RWPE2 (cell line): Measurements from ENCODE around the gene FTO.
A peak's percentile ranks its signal among the peaks of the same experiment; 100 is the strongest.

Experiments used
- ATAC-seq: fragments of 200-7000 bp; cut with Tn5 transposase; 3 replicates; pipeline ENCODE4 v1.9.1; 2021; ENCODE audit warnings: low read depth
- DNase-seq: peaks from one replicate; pipeline ENCODE4 v3.0.0-alpha.2; 2020; ENCODE audit warnings: low spot score
- H3K27ac ChIP-seq: fragments of 450-650 bp; 2 replicates; pipeline ENCODE4 v1.5.1; 2017; ENCODE audit warnings: mild to moderate bottlenecking; ENCODE audit not compliant: poor library complexity, severe bottlenecking
- H3K27me3 ChIP-seq: fragments of 250-450 bp; sonication (Bioruptor Pico); 2 replicates; pipeline ENCODE4 v1.5.1; 2021; ENCODE audit warnings: mild to moderate bottlenecking, moderate library complexity; ENCODE audit not compliant: insufficient read depth, poor library complexity, severe bottlenecking
- H3K36me3 ChIP-seq: fragments of 250-450 bp; sonication (Bioruptor Pico); 2 replicates; pipeline ENCODE4 v1.5.1; 2020; ENCODE audit warnings: low read depth, mild to moderate bottlenecking, moderate library complexity
- H3K4me1 ChIP-seq: fragments of 250-450 bp; sonication (Bioruptor Pico); 2 replicates; pipeline ENCODE4 v1.5.1; 2021; ENCODE audit warnings: mild to moderate bottlenecking, moderate library complexity; ENCODE audit not compliant: insufficient read depth, poor library complexity, severe bottlenecking
- H3K4me3 ChIP-seq: fragments of 250-450 bp; sonication (Bioruptor Pico); 2 replicates; pipeline ENCODE4 v1.5.1; 2021; ENCODE audit warnings: mild to moderate bottlenecking, moderate library complexity; ENCODE audit not compliant: severe bottlenecking
- H3K9me3 ChIP-seq: fragments of 250-450 bp; sonication (Bioruptor Pico); 2 replicates; pipeline ENCODE4 v1.5.1; 2021; ENCODE audit warnings: mild to moderate bottlenecking, moderate library complexity; ENCODE audit not compliant: severe bottlenecking
- TF ChIP-seq, protein P1 (sequence below): fragments of 450-650 bp; IDR thresholded peaks from one replicate; pipeline ENCODE4 v1.5.1; 2017; ENCODE audit warnings: mild to moderate bottlenecking, moderate library complexity; ENCODE audit not compliant: poor library complexity, severe bottlenecking

FTO gene

DNA sequence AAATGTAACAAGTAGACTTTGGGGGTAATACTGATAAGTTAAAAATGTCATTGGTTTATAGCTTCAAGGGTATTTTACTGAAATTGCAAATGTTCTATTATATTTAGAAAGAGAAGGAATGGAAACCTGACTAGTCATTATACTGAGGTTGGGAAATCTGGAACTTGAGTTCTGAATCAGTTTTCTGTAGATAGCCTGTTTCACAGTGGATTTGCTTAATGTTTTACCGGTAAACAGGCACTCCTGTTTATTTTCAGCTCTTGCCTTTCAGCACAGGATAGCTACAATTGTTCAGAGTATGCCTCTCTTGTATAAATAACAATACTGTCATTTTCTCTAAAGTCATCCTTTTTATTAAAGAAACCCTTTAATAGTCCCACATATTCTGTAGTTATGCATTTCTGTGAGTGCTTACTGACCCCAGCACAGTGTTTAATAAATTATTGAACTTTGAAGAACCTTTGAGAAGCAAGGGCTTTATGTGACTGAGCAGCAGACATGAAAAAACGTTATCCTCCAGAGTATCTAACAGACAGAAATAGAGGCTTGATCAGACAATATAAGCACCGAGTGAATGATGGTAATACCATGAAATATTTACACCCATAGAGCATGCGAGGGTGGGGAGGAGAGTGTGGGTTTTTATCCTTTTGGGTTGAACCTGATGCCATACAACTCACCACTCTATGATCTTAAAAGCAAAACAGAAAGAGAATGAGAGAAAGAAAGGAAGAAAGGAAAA lies 58.2 kb downstream of the FTO start:
- DNase-seq (no peak), ATAC-seq (no peak)
- TF ChIP-seq, protein P1, sequence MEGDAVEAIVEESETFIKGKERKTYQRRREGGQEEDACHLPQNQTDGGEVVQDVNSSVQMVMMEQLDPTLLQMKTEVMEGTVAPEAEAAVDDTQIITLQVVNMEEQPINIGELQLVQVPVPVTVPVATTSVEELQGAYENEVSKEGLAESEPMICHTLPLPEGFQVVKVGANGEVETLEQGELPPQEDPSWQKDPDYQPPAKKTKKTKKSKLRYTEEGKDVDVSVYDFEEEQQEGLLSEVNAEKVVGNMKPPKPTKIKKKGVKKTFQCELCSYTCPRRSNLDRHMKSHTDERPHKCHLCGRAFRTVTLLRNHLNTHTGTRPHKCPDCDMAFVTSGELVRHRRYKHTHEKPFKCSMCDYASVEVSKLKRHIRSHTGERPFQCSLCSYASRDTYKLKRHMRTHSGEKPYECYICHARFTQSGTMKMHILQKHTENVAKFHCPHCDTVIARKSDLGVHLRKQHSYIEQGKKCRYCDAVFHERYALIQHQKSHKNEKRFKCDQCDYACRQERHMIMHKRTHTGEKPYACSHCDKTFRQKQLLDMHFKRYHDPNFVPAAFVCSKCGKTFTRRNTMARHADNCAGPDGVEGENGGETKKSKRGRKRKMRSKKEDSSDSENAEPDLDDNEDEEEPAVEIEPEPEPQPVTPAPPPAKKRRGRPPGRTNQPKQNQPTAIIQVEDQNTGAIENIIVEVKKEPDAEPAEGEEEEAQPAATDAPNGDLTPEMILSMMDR = no peak
- Histone ChIP-seq H3K27me3 (no peaks in the 10 kb centered on the region), H3K36me3 (no peaks in the 10 kb centered on the region), H3K4me1 (peaks cover 9% of the 10 kb centered on the region), H3K4me3 (no peak overlapping the region), H3K27ac (no peak overlapping the region), H3K9me3 (no peaks in the 10 kb centered on the region)

DNA sequence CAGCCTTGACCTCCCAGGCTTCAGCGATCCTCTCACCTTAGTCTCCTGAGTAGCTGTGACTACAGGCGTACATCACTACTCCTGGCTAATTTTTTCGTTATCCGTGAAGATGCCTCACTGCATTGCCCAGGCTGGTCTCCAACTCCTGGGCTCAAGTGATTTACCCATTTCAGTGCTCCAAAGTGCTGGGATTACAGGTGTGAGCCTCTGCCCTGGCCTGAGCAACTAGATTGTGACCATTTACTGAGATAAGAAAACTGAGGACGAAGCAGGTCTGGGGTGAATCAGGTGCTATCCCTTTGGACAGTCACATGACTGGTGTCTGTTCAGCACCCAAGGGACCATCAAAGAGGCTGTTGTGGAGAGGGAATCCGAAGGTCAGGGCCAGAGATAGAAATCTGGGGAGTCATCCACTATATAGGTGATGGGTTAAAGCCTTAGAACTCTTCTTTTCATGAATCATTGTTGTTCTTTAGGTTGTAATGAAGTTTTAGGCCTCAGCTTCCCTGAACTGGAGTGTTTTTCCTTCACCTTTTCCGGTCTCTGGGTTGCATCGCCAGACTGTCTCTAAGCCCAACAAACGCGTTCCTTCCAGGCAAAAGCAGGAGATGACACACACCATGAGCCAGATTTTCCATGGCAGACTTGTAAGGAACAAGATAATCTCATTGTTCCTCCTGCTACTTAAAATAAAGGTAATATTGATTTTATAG lies 62.5 kb downstream of the FTO start:
- Histone ChIP-seq H3K9me3 (no peaks in the 10 kb centered on the region), H3K4me1 (peaks cover 44% of the 10 kb centered on the region), H3K4me3 (no peak overlapping the region), H3K36me3 (no peaks in the 10 kb centered on the region), H3K27me3 (no peaks in the 10 kb centered on the region), H3K27ac (peak overlapping the region; percentile 85)
- ATAC-seq (no peak), DNase-seq (no peak)
- TF ChIP-seq, protein P1 = no peak

DNA sequence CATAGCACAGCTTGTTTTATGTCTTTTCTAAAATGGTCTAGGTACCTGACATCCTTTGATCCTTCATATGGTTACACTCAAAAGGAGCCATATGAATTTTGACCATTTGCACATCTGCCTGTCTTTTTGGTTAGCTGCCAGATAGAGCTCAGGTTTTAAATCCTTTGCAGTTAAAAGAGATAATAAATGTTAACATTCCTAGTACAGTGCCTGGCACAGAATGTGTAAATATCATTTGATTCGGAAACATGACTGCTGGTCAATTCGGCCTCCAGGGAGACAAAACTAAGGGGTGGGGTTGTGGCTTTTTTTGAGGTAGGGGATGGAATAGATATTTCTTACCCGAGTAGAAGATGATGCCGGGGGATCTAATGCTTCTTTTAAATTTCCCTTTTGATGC lies 64.2 kb downstream of the FTO start:
- Histone ChIP-seq H3K4me3 (no peak overlapping the region), H3K27ac (peak overlapping the region; percentile 85), H3K27me3 (no peaks in the 10 kb centered on the region), H3K4me1 (peaks cover 44% of the 10 kb centered on the region), H3K36me3 (no peaks in the 10 kb centered on the region), H3K9me3 (no peaks in the 10 kb centered on the region)
- DNase-seq = no peak
- TF ChIP-seq, protein P1 = no peak
- ATAC-seq = peak; percentile 3; the same call in 2 of the 3 replicates

DNA sequence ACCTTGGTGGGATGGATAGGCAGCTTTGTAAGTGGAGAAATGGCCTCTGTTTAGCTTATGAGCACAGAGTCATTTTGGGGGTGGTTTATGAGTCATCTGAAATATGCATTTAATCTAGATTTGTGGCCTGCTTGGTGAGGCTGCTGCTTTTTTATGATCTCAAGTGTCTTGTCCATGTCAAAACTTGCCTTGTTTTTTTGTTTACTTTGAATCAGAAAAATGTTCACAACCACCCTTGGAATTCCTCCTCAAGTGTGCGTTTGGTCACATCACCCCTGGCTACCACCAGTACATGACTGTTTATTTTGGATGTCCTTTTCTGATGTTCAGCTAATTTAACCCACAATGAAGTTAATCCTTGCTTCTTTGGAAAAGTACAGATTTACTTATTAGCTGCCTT lies 64.6 kb downstream of the FTO start:
- Histone ChIP-seq H3K27me3 (no peaks in the 10 kb centered on the region), H3K36me3 (no peaks in the 10 kb centered on the region), H3K9me3 (no peaks in the 10 kb centered on the region), H3K4me3 (no peak overlapping the region), H3K4me1 (peaks cover 44% of the 10 kb centered on the region), H3K27ac (peak overlapping the region; percentile 85)
- peak; percentile 94 for ATAC-seq
- TF ChIP-seq, protein P1 = no peak
- no peak for DNase-seq

DNA sequence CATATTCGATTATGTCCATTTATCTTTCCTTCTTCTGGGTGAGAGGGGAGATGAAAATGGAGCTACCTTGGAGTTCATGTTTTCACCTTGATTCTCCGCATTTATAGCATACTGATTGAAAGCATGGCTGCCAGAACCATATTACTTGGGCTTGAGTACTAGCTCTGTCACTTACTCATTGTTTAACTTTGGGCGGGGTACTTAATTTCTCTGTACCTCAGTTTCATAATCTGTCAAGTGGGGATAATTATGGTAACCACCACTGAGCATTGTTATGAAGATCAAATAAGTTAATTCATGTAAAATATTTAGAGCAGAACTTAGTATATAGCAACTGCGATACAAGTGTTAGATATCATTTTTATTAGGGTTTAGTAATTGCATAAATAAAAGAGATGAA lies 65.2 kb downstream of the FTO start:
- DNase-seq = no peak
- TF ChIP-seq, protein P1 = no peak
- Histone ChIP-seq H3K36me3 (no peaks in the 10 kb centered on the region), H3K4me1 (peaks cover 44% of the 10 kb centered on the region), H3K4me3 (no peak overlapping the region), H3K9me3 (no peaks in the 10 kb centered on the region), H3K27me3 (no peaks in the 10 kb centered on the region), H3K27ac (peak overlapping the region; percentile 85)
- no peak for ATAC-seq
